ENCODE measurements around the gene CABP2. TPM values are rescaled to one million over a fixed set of nuclear protein-coding genes. Genes with fewer than 3 reads are reported as not detected.
"Not testable (repeated sequence)": the region's sequence is repeated elsewhere in the genome, so short reads cannot be mapped to it uniquely, and the experiment has no call there.

CABP2 gene
- total RNA-seq, 1 donor from 2014 or later: not detected

- Histone ChIP-seq H3K4me1 (peaks cover 14% of the 10 kb centered on the region), H3K4me3 (no peak overlapping the region), H3K36me3 (peaks cover 78% of the 10 kb centered on the region), H3K9me3 (no peaks in the 10 kb centered on the region), H3K27me3 (ENCODE audit: low read depth) (no peaks in the 10 kb centered on the region), H3K27ac (no peak overlapping the region)
- DNase-seq (no peak), ATAC-seq (no peak)
- intact Hi-C loops (cut with DNase I): no loop called here
- TF ChIP-seq, protein P1, sequence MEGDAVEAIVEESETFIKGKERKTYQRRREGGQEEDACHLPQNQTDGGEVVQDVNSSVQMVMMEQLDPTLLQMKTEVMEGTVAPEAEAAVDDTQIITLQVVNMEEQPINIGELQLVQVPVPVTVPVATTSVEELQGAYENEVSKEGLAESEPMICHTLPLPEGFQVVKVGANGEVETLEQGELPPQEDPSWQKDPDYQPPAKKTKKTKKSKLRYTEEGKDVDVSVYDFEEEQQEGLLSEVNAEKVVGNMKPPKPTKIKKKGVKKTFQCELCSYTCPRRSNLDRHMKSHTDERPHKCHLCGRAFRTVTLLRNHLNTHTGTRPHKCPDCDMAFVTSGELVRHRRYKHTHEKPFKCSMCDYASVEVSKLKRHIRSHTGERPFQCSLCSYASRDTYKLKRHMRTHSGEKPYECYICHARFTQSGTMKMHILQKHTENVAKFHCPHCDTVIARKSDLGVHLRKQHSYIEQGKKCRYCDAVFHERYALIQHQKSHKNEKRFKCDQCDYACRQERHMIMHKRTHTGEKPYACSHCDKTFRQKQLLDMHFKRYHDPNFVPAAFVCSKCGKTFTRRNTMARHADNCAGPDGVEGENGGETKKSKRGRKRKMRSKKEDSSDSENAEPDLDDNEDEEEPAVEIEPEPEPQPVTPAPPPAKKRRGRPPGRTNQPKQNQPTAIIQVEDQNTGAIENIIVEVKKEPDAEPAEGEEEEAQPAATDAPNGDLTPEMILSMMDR (IDR thresholded peaks at IDR 0.05): no peak
Measured at GRCh38 chr11:67489885-67490726, 33.1 kb downstream of the CABP2 start.

GRCh38 chr11:67489203-67489884, 33.9 kb downstream of the CABP2 start:
- H3K4me3 ChIP-seq: no peak overlapping the region
- DNase-seq (no peak), ATAC-seq (no peak)
- TF ChIP-seq, protein P1 (IDR thresholded peaks at IDR 0.05): no peak
- H3K4me1 ChIP-seq: peaks cover 22% of the 10 kb centered on the region
- H3K27me3 ChIP-seq (ENCODE audit: low read depth): no peaks in the 10 kb centered on the region
- H3K27ac ChIP-seq: no peak overlapping the region
- no peaks in the 10 kb centered on the region for H3K9me3 ChIP-seq
- intact Hi-C loops (cut with DNase I): no loop called here
- H3K36me3 ChIP-seq: peaks cover 73% of the 10 kb centered on the region

GRCh38 chr11:67486481-67487195, 36.6 kb downstream of the CABP2 start:
- Histone ChIP-seq H3K9me3 (no peaks in the 10 kb centered on the region), H3K36me3 (peaks cover 46% of the 10 kb centered on the region), H3K27me3 (ENCODE audit: low read depth) (no peaks in the 10 kb centered on the region), H3K27ac (no peak overlapping the region), H3K4me3 (no peak overlapping the region), H3K4me1 (peaks cover 42% of the 10 kb centered on the region)
- TF ChIP-seq, protein P1 (IDR thresholded peaks at IDR 0.05): no peak
- intact Hi-C loops (cut with DNase I): no loop called here
- ATAC-seq: no peak
- peak; percentile 35 for DNase-seq

- H3K27me3 ChIP-seq (ENCODE audit: low read depth); intact Hi-C loops (cut with DNase I); ATAC-seq; H3K9me3 ChIP-seq; H3K4me3 ChIP-seq; H3K27ac ChIP-seq: not testable (repeated sequence)
- peaks cover 44% of the 10 kb centered on the region for H3K4me1 ChIP-seq
- peak; percentile 28 for DNase-seq
- peaks cover 39% of the 10 kb centered on the region for H3K36me3 ChIP-seq
Measured at GRCh38 chr11:67485873-67486361, 37.3 kb downstream of the CABP2 start.

DNA sequence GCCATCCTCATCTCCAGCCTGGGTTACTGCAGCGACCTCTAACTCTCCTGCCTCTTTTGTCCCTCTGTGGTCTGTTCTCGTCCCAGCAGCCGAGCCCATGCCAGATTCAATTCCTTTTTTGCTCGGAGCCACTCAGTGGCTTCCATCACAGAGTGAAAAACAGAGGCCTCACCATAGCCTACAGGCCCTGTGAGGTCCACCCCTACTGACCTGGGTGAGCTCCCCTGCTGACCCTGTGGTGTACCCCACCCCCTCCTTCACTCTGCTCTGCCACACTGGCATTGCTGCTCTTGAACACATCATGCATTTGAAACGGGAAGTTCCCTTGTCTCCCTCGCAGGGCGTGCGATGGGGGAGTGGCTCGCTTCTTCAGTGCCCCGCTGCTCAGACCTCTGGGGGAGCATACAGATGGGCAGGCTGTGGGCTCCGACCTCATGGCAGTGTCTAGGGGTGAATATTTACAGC, 38.4 kb downstream of the CABP2 start:
- Histone ChIP-seq H3K9me3 (no peaks in the 10 kb centered on the region), H3K27me3 (ENCODE audit: low read depth) (no peaks in the 10 kb centered on the region), H3K27ac (peak overlapping the region; percentile 31), H3K4me3 (peak overlapping the region; percentile 21), H3K36me3 (peaks cover 28% of the 10 kb centered on the region), H3K4me1 (peaks cover 44% of the 10 kb centered on the region)
- ATAC-seq (no peak), DNase-seq (peak; percentile 56)
- intact Hi-C loops (cut with DNase I): no loop called here
- TF ChIP-seq, protein P1 (IDR thresholded peaks at IDR 0.05): no peak

Data from lower lobe of right lung (tissue), 2 donors.